ENCODE results near the gene ARHGAP31. TPM values are rescaled to one million over a fixed set of nuclear protein-coding genes. Genes with fewer than 3 reads are reported as not detected.

The ARHGAP31 gene
- total and polyA plus RNA-seq, 8 donors = 1.2 to 275 (median 4.3) TPM

DNA sequence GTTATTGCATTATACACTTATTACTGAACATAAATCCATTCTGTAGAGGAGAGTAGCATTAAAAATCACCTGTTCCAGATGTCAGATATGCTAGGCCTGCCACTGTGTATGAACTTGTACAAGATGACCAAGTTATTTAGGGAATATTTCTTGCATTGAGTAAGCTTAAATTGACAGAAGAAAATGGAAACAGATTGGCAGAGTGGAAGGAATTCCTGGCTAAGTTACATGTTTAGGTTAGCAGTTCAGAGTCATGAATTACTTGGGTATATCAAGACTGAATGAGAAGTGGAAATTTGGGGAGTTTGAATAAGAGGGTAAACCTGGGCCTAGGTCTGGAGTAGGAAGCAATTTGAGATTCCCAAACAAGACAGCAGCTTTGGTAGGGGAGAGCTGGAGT is 44.6 kb downstream of the ARHGAP31 start:
- H3K27me3 ChIP-seq = no peaks in the 10 kb centered on the region
- peaks cover 0 to 4% (median 0%) of the 10 kb centered on the region in 4 donors for H3K4me1 ChIP-seq
- DNase-seq = no peak
- H3K9me3 ChIP-seq = no peaks in the 10 kb centered on the region
- H3K36me3 ChIP-seq = no peaks in the 10 kb centered on the region
- no peak overlapping the region for H3K27ac ChIP-seq
- no peak overlapping the region for H3K4me3 ChIP-seq
- TF ChIP-seq EP300 (IDR thresholded peaks at IDR 0.05) (no peak), POLR2A (IDR thresholded peaks at IDR 0.05) (no peak), POLR2AphosphoS5 (IDR thresholded peaks at IDR 0.05) (no peak)
- TF ChIP-seq, protein P1, sequence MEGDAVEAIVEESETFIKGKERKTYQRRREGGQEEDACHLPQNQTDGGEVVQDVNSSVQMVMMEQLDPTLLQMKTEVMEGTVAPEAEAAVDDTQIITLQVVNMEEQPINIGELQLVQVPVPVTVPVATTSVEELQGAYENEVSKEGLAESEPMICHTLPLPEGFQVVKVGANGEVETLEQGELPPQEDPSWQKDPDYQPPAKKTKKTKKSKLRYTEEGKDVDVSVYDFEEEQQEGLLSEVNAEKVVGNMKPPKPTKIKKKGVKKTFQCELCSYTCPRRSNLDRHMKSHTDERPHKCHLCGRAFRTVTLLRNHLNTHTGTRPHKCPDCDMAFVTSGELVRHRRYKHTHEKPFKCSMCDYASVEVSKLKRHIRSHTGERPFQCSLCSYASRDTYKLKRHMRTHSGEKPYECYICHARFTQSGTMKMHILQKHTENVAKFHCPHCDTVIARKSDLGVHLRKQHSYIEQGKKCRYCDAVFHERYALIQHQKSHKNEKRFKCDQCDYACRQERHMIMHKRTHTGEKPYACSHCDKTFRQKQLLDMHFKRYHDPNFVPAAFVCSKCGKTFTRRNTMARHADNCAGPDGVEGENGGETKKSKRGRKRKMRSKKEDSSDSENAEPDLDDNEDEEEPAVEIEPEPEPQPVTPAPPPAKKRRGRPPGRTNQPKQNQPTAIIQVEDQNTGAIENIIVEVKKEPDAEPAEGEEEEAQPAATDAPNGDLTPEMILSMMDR (IDR thresholded peaks at IDR 0.05) = no peak
- intact Hi-C loops (cut with DNase I; ENCODE audit: low total_unique reads) = no loop called here

DNA sequence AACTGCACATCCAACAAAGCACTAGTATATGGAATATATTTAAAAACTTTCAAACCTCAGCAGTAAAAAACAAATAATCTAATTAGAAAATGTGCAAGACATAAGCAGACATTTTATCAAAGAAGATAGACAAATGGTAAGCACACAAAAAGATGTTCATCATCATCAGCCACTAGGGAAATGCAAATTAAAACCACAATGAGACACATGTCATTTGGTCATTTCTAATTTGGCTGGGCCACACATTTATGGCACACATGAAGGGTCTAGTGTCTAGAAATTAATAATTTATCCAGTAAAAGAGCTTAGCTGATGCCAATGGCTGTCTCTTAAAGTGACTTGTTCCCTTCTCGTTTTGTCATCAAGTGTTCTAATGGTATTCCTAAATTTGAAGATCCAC is 45.8 kb downstream of the ARHGAP31 start:
- intact Hi-C loops (cut with DNase I; ENCODE audit: low total_unique reads) = no loop called here

DNA sequence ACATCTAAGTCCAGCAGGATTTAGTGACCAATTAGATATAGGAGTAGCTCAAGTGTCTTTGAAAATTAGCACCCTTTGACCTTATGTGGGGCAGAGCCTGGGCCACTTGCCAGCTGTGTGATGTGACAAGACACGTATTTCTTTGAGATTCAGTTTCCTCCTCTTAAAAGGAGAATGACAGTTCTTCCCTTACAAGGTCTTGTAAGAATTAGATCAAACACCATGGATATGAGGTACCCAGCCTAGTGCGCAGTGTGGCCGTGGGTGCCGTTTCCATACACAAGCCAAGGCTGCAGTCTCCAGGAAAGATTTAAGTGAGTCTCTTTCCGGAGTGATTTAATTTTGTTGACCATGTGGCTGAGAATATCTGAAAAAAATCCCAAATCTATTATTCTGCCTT is 46.3 kb downstream of the ARHGAP31 start:
- Histone ChIP-seq H3K4me1 (peaks cover 0 to under 1% (median 0%) of the 10 kb centered on the region in 4 donors), H3K27ac (no peak overlapping the region), H3K36me3 (no peaks in the 10 kb centered on the region), H3K4me3 (no peak overlapping the region), H3K9me3 (no peaks in the 10 kb centered on the region), H3K27me3 (no peaks in the 10 kb centered on the region)
- WGBS, 5 donors = 73 to 82% (median 78%) methylated on average over 5 of the region's 5 CpGs
- TF ChIP-seq POLR2AphosphoS5 (IDR thresholded peaks at IDR 0.05) (no peak), EP300 (IDR thresholded peaks at IDR 0.05) (no peak), POLR2A (IDR thresholded peaks at IDR 0.05) (no peak)
- TF ChIP-seq, protein P1 (IDR thresholded peaks at IDR 0.05) = no peak
- intact Hi-C loops (cut with DNase I; ENCODE audit: low total_unique reads) = no loop called here
- DNase-seq = no peak

More for the DNA sequence above, 45.8 kb downstream of the ARHGAP31 start:
- Histone ChIP-seq H3K36me3 (no peaks in the 10 kb centered on the region), H3K27ac (no peak overlapping the region), H3K4me1 (no peaks in the 10 kb centered on the region), H3K4me3 (no peak overlapping the region), H3K9me3 (no peaks in the 10 kb centered on the region), H3K27me3 (no peaks in the 10 kb centered on the region)
- TF ChIP-seq POLR2A (IDR thresholded peaks at IDR 0.05) (no peak), EP300 (IDR thresholded peaks at IDR 0.05) (no peak), POLR2AphosphoS5 (IDR thresholded peaks at IDR 0.05) (no peak)
- TF ChIP-seq, protein P1 (IDR thresholded peaks at IDR 0.05) = no peak
- no peak for DNase-seq
- 76 to 85% (median 78%) methylated on average over 1 of the region's 1 CpG for WGBS, 5 donors

DNA sequence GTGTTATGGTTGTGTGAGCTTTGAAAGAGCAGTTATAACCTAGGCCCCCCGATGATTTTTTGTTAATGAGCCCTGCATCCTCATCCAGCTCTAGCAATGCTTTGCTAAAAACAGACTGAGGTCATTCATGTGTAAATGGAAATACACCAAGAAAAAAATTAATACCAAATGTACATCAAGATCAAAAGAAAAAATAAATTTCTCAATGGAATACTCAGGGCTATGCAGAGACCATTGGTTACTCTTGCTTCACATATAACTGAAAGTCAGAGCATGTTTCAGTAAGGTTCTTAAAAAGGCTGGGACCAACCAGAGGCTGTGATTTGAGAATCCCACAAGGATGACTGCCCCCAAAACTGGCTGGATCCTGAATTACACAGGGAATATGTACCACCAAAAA is 48.0 kb downstream of the ARHGAP31 start:
- WGBS, 5 donors = 89 to 100% (median 97%) methylated on average over 1 of the region's 1 CpG
- no peak overlapping the region for H3K27ac ChIP-seq
- intact Hi-C loops (cut with DNase I; ENCODE audit: low total_unique reads) = no loop called here

More for the DNA sequence above, 48.0 kb downstream of the ARHGAP31 start:
- H3K4me1 ChIP-seq = peaks cover 0 to 4% (median 0%) of the 10 kb centered on the region in 4 donors
- H3K27me3 ChIP-seq = no peaks in the 10 kb centered on the region
- no peak for DNase-seq
- no peak overlapping the region for H3K4me3 ChIP-seq
- TF ChIP-seq POLR2AphosphoS5 (IDR thresholded peaks at IDR 0.05) (no peak), POLR2A (IDR thresholded peaks at IDR 0.05) (no peak), EP300 (IDR thresholded peaks at IDR 0.05) (no peak)
- TF ChIP-seq, protein P1 (IDR thresholded peaks at IDR 0.05) = no peak
- H3K36me3 ChIP-seq = no peaks in the 10 kb centered on the region
- no peaks in the 10 kb centered on the region for H3K9me3 ChIP-seq

Measured in stomach (tissue), 9 donors.